Heart right ventricle (tissue), 16 donors: Measurements from ENCODE around the gene PNN. TPM values are rescaled to one million over a fixed set of nuclear protein-coding genes. Genes with fewer than 3 reads are reported as not detected.

ENCODE experiments used
- ATAC-seq, 8 donors: fragments of 200-7000 bp; cut with Tn5 transposase; one replicate each; pipeline ENCODE4 v1.9.1; 2020; ENCODE audit warnings: mild to moderate bottlenecking in 8 of 8, moderate library complexity in 8 of 8, moderate number of reproducible peaks in 1 of 8
- DNase-seq, 2 donors: peaks; one replicate each; pipeline ENCODE4 v3.0.0-alpha.2; 2020
- H3K27ac ChIP-seq, 10 donors: fragments of 200-600 bp; sonication (generic) in 2 of 10; one replicate each; pipeline versions ENCODE4 v1.5.0 to v1.8.0; 2020 to 2022; ENCODE audit warnings: mild to moderate bottlenecking in 3 of 10
- H3K27me3 ChIP-seq, 7 donors: fragments of 200-600 bp; one replicate each; pipeline ENCODE4 v1.8.0; 2021 to 2022; ENCODE audit warnings: mild to moderate bottlenecking in 2 of 7
- H3K36me3 ChIP-seq, 9 donors: fragments of 200-600 bp; sonication (generic) in 1 of 9; one replicate each; pipeline versions ENCODE4 v1.5.0 to v1.8.0; 2020 to 2022; ENCODE audit warnings: mild to moderate bottlenecking in 2 of 9
- H3K4me1 ChIP-seq, 9 donors: fragments of 200-600 bp; sonication (generic) in 1 of 9; one replicate each; pipeline versions ENCODE4 v1.5.0 to v1.8.0; 2020 to 2022; ENCODE audit warnings: mild to moderate bottlenecking in 4 of 9
- H3K4me3 ChIP-seq, 10 donors: fragments of 200-600 bp; sonication (generic) in 2 of 10; one replicate each; pipeline versions ENCODE4 v1.5.0 to v1.8.0; 2020 to 2022; ENCODE audit warnings: mild to moderate bottlenecking in 7 of 10, moderate library complexity in 2 of 10
- H3K9me3 ChIP-seq, 11 donors: fragments of 200-600 bp in 10 of 11; sonication (generic) in 2 of 11; one replicate each; pipeline versions ENCODE4 v1.5.0 to v1.8.0; 2013 to 2022; ENCODE audit warnings: mild to moderate bottlenecking in 2 of 11, control low read depth in 1 of 11, moderate library complexity in 1 of 11
- CTCF ChIP-seq, 9 donors: fragments of 200-600 bp; sonication (generic) in 2 of 9; IDR thresholded peaks; one replicate each; pipeline versions ENCODE4 v1.5.0 to v1.8.0; 2021 to 2022; ENCODE audit warnings: antibody characterized with exemption in 9 of 9, mild to moderate bottlenecking in 5 of 9, moderate library complexity in 1 of 9
- WGBS, 2 donors: extraction: QIAGEN DNeasy Blood & Tissue Kit; methylation state at CpG; one replicate each; pipeline ENCODE4 v1.1.7; 2013; ENCODE audit warnings: inconsistent platforms in 1 of 2; 5-methylcytosine and 5-hydroxymethylcytosine counted together
- intact Hi-C, 10 donors: fragments of 100-400 bp; cut with DNase I; formaldehyde crosslinking; loops; one replicate each; pipeline versions ENCODE4 v1.11.1 to v1.14.2; 2022
- polyA plus RNA-seq, 2 donors: library from polyadenylated mRNA; stranded (reverse); fragments of 200-250 nt; gene quantifications; one replicate each; pipeline ENCODE4 v1.2.3, GENCODE V29; 2013
- total RNA-seq, 10 donors: library from RNA; stranded (reverse); fragmentation: NEBNext Ultra II Directional in 3 of 10; extraction: Animal tissue kit (Norgen Biotek cat#: 25700) in 3 of 10; gene quantifications; one replicate each; pipeline versions ENCODE4 v1.2.1 to v1.2.4, GENCODE V29; 2021 to 2023
- donor health status: Arrhythmogenic right ventricular cardiomyopathy.
- donor health status: ischemic (EF 13 %, LVEDD 7.1; RV severe dilation, severe dysfunction).
- donor health status: healthy with polysubstance abuse.
- donor health status: DM: no; HTN: yes; CAD: no.
- donor health status: DM: no; HTN: no; CAD: no.
- donor health status: ischemic (EF 25% LVEDD 6.9; RV normal size, moderate dysfunction).
- donor health status: ischemic (EF 25% LVEDD 5.7; RV mildly dilated, moderate dysfunction).
- donor health status: healthy.
- donor health status: DM: yes; HTN: yes; CAD: no.
- donor health status: Ischemic cardiomyopathy.
- donor health status: ischemic (EF 35%, LVEDD 5.7; RV mildly dilated, moderate dysfunction).
- donor health status: nonischemic (EF 11% LVEDD 7.7; RV severe dilation, severe dysfunction).
- donor health status: DM: yes; HTN: yes; CAD: no.
- donor health status: PGD.
- donor health status: ischemic (EF 29% LVEDD 5.4; RV normal size, mild dysfunction).
- donor health status: nonischemic (EF 23%, LVEDD 6.1; RV moderate dilation, normal function).

Gene PNN
- total and polyA plus RNA-seq, 12 donors = 16.8 to 54.4 (median 20.5) TPM

- H3K27me3 ChIP-seq = no peaks in the 10 kb centered on the region
- ATAC-seq = peak; percentile 3 to 40 (median 26)
- no peaks in the 10 kb centered on the region for H3K9me3 ChIP-seq
- peaks cover 0 to 47% (median 41%) of the 10 kb centered on the region in 9 donors for H3K36me3 ChIP-seq
- peaks cover 0 to 37% (median 26%) of the 10 kb centered on the region in 9 donors for H3K4me1 ChIP-seq
- DNase-seq = no peak
- H3K27ac ChIP-seq = peak overlapping the region; percentile 65 to 96 (median 92)
- no peak for TF ChIP-seq CTCF (IDR thresholded peaks at IDR 0.05)
- 1% methylated on average over 35 to 36 of the region's 36 CpGs for WGBS, 2 donors
- intact Hi-C loops = loop anchor here in 7 of 10 donors (1.0 to 10.0 kb wide), 10 partner anchors 71 to 257 kb away; partner anchors contain the start of genes SEC23A (in 3 of the 7) and FBXO33 (in 2 of the 7)
- peak overlapping the region; percentile 59 to 96 (median 83) for H3K4me3 ChIP-seq
Observed at GRCh38 chr14:39175445-39176262, 600 bp downstream of the PNN start.

- peaks cover 0 to 38% (median 21%) of the 10 kb centered on the region in 9 donors for H3K4me1 ChIP-seq
- TF ChIP-seq CTCF (IDR thresholded peaks at IDR 0.05) = no peak
- 67 to 69% methylated on average over 5 of the region's 5 CpGs for WGBS, 2 donors
- peak overlapping the region in 5 of 10 donors; percentile 79 to 96 (median 92) for H3K27ac ChIP-seq
- no peaks in the 10 kb centered on the region for H3K27me3 ChIP-seq
- no peaks in the 10 kb centered on the region for H3K9me3 ChIP-seq
- DNase-seq (no peak), ATAC-seq (no peak)
- peak overlapping the region; percentile 59 to 96 (median 83) for H3K4me3 ChIP-seq
- intact Hi-C loops = loop anchor here in 5 of 10 donors (5.0 to 10.0 kb wide), 6 partner anchors 72 to 256 kb away; partner anchors contain the start of genes SEC23A (in 2 of the 5) and FBXO33 (in 1 of the 5)
- H3K36me3 ChIP-seq = peaks cover 0 to 56% (median 49%) of the 10 kb centered on the region in 9 donors
Observed at GRCh38 chr14:39176263-39177167, 1.5 kb downstream of the PNN start.

GRCh38 chr14:39177168-39177545 is 2.1 kb downstream of the PNN start:
- no peaks in the 10 kb centered on the region for H3K27me3 ChIP-seq
- TF ChIP-seq CTCF (IDR thresholded peaks at IDR 0.05) = no peak
- DNase-seq (no peak), ATAC-seq (no peak)
- peaks cover 0 to 62% (median 54%) of the 10 kb centered on the region in 9 donors for H3K36me3 ChIP-seq
- no peak overlapping the region for H3K27ac ChIP-seq
- no peak overlapping the region for H3K4me3 ChIP-seq
- H3K4me1 ChIP-seq = peaks cover 0 to 44% (median 21%) of the 10 kb centered on the region in 9 donors
- H3K9me3 ChIP-seq = no peaks in the 10 kb centered on the region
- 93 to 94% methylated on average over 9 of the region's 9 CpGs for WGBS, 2 donors
- intact Hi-C loops = loop anchor here in 5 of 10 donors (5.0 to 10.0 kb wide), 6 partner anchors 72 to 255 kb away; partner anchors contain the start of genes SEC23A (in 2 of the 5) and FBXO33 (in 1 of the 5)

GRCh38 chr14:39179042-39179441 is 4.0 kb downstream of the PNN start:
- TF ChIP-seq CTCF (IDR thresholded peaks at IDR 0.05) = no peak
- Histone ChIP-seq H3K4me1 (peaks cover 0 to 52% (median 21%) of the 10 kb centered on the region in 9 donors), H3K9me3 (no peaks in the 10 kb centered on the region), H3K36me3 (peaks cover 0 to 81% (median 72%) of the 10 kb centered on the region in 9 donors), H3K27ac (no peak overlapping the region), H3K27me3 (no peaks in the 10 kb centered on the region), H3K4me3 (no peak overlapping the region)
- 97 to 98% methylated on average over 6 of the region's 6 CpGs for WGBS, 2 donors
- DNase-seq = no peak
- intact Hi-C loops = loop anchor here in 5 of 10 donors (5.0 to 10.0 kb wide), 6 partner anchors 74 to 253 kb away; partner anchors contain the start of genes SEC23A (in 2 of the 5) and FBXO33 (in 1 of the 5)
- ATAC-seq = no peak
